H1 (cell line): ENCODE results near the gene COL4A2. TPM values are rescaled to one million over a fixed set of nuclear protein-coding genes. Genes with fewer than 3 reads are reported as not detected.

ENCODE experiments used
- CTCF ChIA-PET: fragments of 300-600 bp; sonication (Branson Sonifier 250); formaldehyde crosslinking; loops from one replicate; lab custom pipeline; 2021; ENCODE audit not compliant: partially characterized antibody; lab: Charles Lee
- POLR2A ChIA-PET: fragments of 300-600 bp; sonication (Branson Sonifier 250); formaldehyde crosslinking; loops from one replicate; lab custom pipeline; 2021; ENCODE audit warnings: inconsistent platforms; ENCODE audit not compliant: partially characterized antibody; lab: Charles Lee
- DNase-seq, 2 experiments: peaks; one replicate each; pipeline versions ENCODE4 v3.0.0 to v3.0.0-alpha.2; 2010 to 2022; ENCODE audit warnings: low spot score in 2 of 2, low read depth in 1 of 2, mixed read lengths in 1 of 2
- FAIRE-seq: peaks from 2 replicates; lab custom pipeline; 2011; peaks lifted over from hg19 to GRCh38; lab: Jason Lieb, UNC
- H2AFZ ChIP-seq: 2 replicates; pipeline ENCODE4 v1.8.1; 2012; ENCODE audit warnings: low read length, inconsistent platforms
- H2AK5ac ChIP-seq: 2 replicates; pipeline ENCODE4 v1.6.1; 2013; ENCODE audit warnings: low read depth, low read length
- H2BK120ac ChIP-seq: replicated peaks from 2 replicates; pipeline ENCODE3; 2013; ENCODE audit warnings: low read depth, low read length, inconsistent platforms
- H2BK12ac ChIP-seq: 2 replicates; pipeline ENCODE4 v1.6.1; 2013; ENCODE audit warnings: low read depth, low read length
- H2BK15ac ChIP-seq: 2 replicates; pipeline ENCODE4 v1.6.1; 2013; ENCODE audit warnings: low read length
- H2BK20ac ChIP-seq: 2 replicates; pipeline ENCODE4 v1.6.1; 2013; ENCODE audit warnings: low read length
- H2BK5ac ChIP-seq: 2 replicates; pipeline ENCODE4 v1.6.1; 2013; ENCODE audit warnings: low read depth, low read length
- H3K14ac ChIP-seq: 2 replicates; pipeline ENCODE4 v1.6.1; 2013; ENCODE audit warnings: inconsistent platforms; ENCODE audit not compliant: insufficient read length
- H3K18ac ChIP-seq: 2 replicates; pipeline ENCODE4 v1.6.1; 2013; ENCODE audit warnings: low read length; ENCODE audit errors: extremely low read depth
- H3K23ac ChIP-seq: 2 replicates; pipeline ENCODE4 v1.6.1; 2013; ENCODE audit warnings: inconsistent platforms; ENCODE audit not compliant: insufficient read length
- H3K23me2 ChIP-seq: 2 replicates; pipeline ENCODE4 v1.6.1; 2013; ENCODE audit warnings: low read depth, low read length
- H3K27ac ChIP-seq: 2 replicates; pipeline ENCODE4 v1.6.1; 2011; ENCODE audit warnings: low read depth, low read length, inconsistent platforms
- H3K27me3 ChIP-seq, 4 experiments: replicated peaks in 1 of 4; 1 replicate in 1 of 4; 2 replicates in 3 of 4; pipeline versions ENCODE4 v1.6.1 to v1.8.1; 2011 to 2013; ENCODE audit warnings: low read length in 3 of 4, mild to moderate bottlenecking in 3 of 4, inconsistent platforms in 2 of 4, mixed read lengths in 2 of 4, moderate library complexity in 1 of 4; ENCODE audit not compliant: control insufficient read depth in 3 of 4, insufficient read depth in 3 of 4; ENCODE audit errors: extremely low read depth in 1 of 4
- H3K36me3 ChIP-seq, 4 experiments: 2 replicates each; pipeline versions ENCODE4 v1.6.1 to v1.8.1; 2011 to 2013; ENCODE audit warnings: mild to moderate bottlenecking in 4 of 4, low read length in 3 of 4, moderate library complexity in 2 of 4, control low read depth in 1 of 4, inconsistent platforms in 1 of 4; ENCODE audit not compliant: insufficient read depth in 4 of 4, control insufficient read depth in 2 of 4
- H3K4ac ChIP-seq: replicated peaks from 2 replicates; pipeline ENCODE3; 2013; ENCODE audit warnings: low read length, low read depth, mixed read lengths, inconsistent platforms; ENCODE audit not compliant: insufficient read length
- H3K4me1 ChIP-seq, 4 experiments: replicated peaks in 1 of 4; 1 replicate in 1 of 4; 2 replicates in 3 of 4; pipeline versions ENCODE4 v1.6.1 to v1.8.1; 2011 to 2013; ENCODE audit warnings: low read length in 3 of 4, inconsistent platforms in 2 of 4, mixed read lengths in 1 of 4; ENCODE audit not compliant: insufficient read depth in 4 of 4, control insufficient read depth in 3 of 4
- H3K4me2 ChIP-seq, 2 experiments: 2 replicates each; pipeline versions ENCODE4 v1.6.1 to v1.8.1; 2011 to 2013; ENCODE audit warnings: low read depth in 2 of 2, low read length in 2 of 2, control low read depth in 1 of 2, inconsistent platforms in 1 of 2, mild to moderate bottlenecking in 1 of 2; ENCODE audit not compliant: insufficient read depth in 1 of 2
- H3K4me3 ChIP-seq, 4 experiments: fragments of 200-600, 300-600 bp in 1 of 4; sonication (generic), shearing (Covaris generic), sonication (Bioruptor Twin) in 1 of 4; 2 replicates each; pipeline versions ENCODE4 v1.5.1 to v1.8.1; 2011 to 2016; ENCODE audit warnings: low read length in 4 of 4, low read depth in 3 of 4, control low read depth in 2 of 4, inconsistent platforms in 2 of 4, mild to moderate bottlenecking in 2 of 4, mixed read lengths in 1 of 4, moderate library complexity in 1 of 4; ENCODE audit not compliant: insufficient read depth in 2 of 4; ENCODE audit errors: extremely low read depth in 1 of 4
- H3K56ac ChIP-seq: replicated peaks from 2 replicates; pipeline ENCODE3; 2013; ENCODE audit warnings: low read depth, mild to moderate bottlenecking, mixed read lengths, low read length, inconsistent platforms; ENCODE audit not compliant: insufficient read length
- H3K79me1 ChIP-seq: 2 replicates; pipeline ENCODE4 v1.6.1; 2013; ENCODE audit warnings: low read depth, low read length, control low read depth
- H3K79me2 ChIP-seq, 2 experiments: 2 replicates each; pipeline versions ENCODE4 v1.6.1 to v1.8.1; 2012 to 2013; ENCODE audit warnings: low read length in 2 of 2, mild to moderate bottlenecking in 2 of 2, inconsistent platforms in 1 of 2; ENCODE audit not compliant: insufficient read depth in 2 of 2, control insufficient read depth in 1 of 2
- H3K9ac ChIP-seq, 4 experiments: replicated peaks in 1 of 4; 1 replicate in 1 of 4; 2 replicates in 3 of 4; pipeline versions ENCODE4 v1.6.1 to v1.8.1; 2011 to 2013; ENCODE audit warnings: low read depth in 3 of 4, low read length in 3 of 4, control low read depth in 2 of 4, mild to moderate bottlenecking in 2 of 4, moderate library complexity in 2 of 4, inconsistent platforms in 1 of 4; ENCODE audit errors: extremely low read depth in 1 of 4
- H3K9me3 ChIP-seq, 2 experiments: 2 replicates each; pipeline versions ENCODE4 v1.6.1 to v1.8.1; 2012 to 2013; ENCODE audit warnings: mild to moderate bottlenecking in 2 of 2, moderate library complexity in 2 of 2, control low read depth in 1 of 2, inconsistent platforms in 1 of 2, low read depth in 1 of 2, low read length in 1 of 2, mixed read lengths in 1 of 2; ENCODE audit not compliant: insufficient read depth in 2 of 2
- H4K20me1 ChIP-seq, 2 experiments: replicated peaks in 1 of 2; 2 replicates each; pipeline versions ENCODE3 to v1.8.1; 2011 to 2013; ENCODE audit warnings: inconsistent platforms in 2 of 2, low read length in 2 of 2, mild to moderate bottlenecking in 1 of 2; ENCODE audit not compliant: insufficient read depth in 2 of 2, control insufficient read depth in 1 of 2
- H4K5ac ChIP-seq: 2 replicates; pipeline ENCODE4 v1.6.1; 2013; ENCODE audit warnings: low read length, low read depth, mixed read lengths, inconsistent platforms; ENCODE audit not compliant: insufficient read length
- H4K8ac ChIP-seq: 2 replicates; pipeline ENCODE4 v1.8.0; 2013; ENCODE audit warnings: mild to moderate bottlenecking, moderate library complexity, low read length, inconsistent platforms; ENCODE audit not compliant: insufficient read depth; ENCODE audit errors: extremely low read depth
- H4K91ac ChIP-seq: replicated peaks from 2 replicates; pipeline ENCODE3; 2013; ENCODE audit warnings: low read length, mixed read lengths, inconsistent platforms; ENCODE audit not compliant: insufficient read length
- BCL11A ChIP-seq, 2 experiments: IDR thresholded peaks; one replicate each; pipeline ENCODE4 v1.6.1; 2011; ENCODE audit warnings: low read depth in 2 of 2, low read length in 2 of 2, mild to moderate bottlenecking in 2 of 2
- CHD1 ChIP-seq: IDR thresholded peaks from 2 replicates; pipeline ENCODE4 v1.6.1; 2012; ENCODE audit warnings: low read depth, low read length, improper control_type of control experiment
- CTBP2 ChIP-seq: IDR thresholded peaks from 2 replicates; pipeline ENCODE4 v1.7.0; 2011; ENCODE audit warnings: borderline replicate concordance, mild to moderate bottlenecking, moderate library complexity, mixed read lengths, low read length; ENCODE audit not compliant: insufficient read depth, insufficient read length
- EP300 ChIP-seq, 2 experiments: IDR thresholded peaks; 1 replicate in 1 of 2; 2 replicates in 1 of 2; pipeline ENCODE4 v1.6.1; 2011 to 2012; ENCODE audit warnings: low read depth in 2 of 2, low read length in 2 of 2, mild to moderate bottlenecking in 2 of 2, borderline replicate concordance in 1 of 2, inconsistent platforms in 1 of 2, moderate library complexity in 1 of 2
- JUN ChIP-seq: IDR thresholded peaks from 2 replicates; pipeline ENCODE4 v1.6.1; 2011; ENCODE audit warnings: low read depth, mild to moderate bottlenecking, improper control_type of control experiment, low read length
- RAD21 ChIP-seq, 2 experiments: IDR thresholded peaks in 1 of 2; conservative IDR thresholded peaks in 1 of 2; 2 replicates each; pipeline ENCODE4 v1.6.1; 2011; ENCODE audit warnings: low read depth in 2 of 2, low read length in 2 of 2, improper control_type of control experiment in 1 of 2, inconsistent platforms in 1 of 2, mild to moderate bottlenecking in 1 of 2, moderate library complexity in 1 of 2
- RFX5 ChIP-seq: IDR thresholded peaks from 2 replicates; pipeline ENCODE4 v1.6.1; 2011; ENCODE audit warnings: low read depth, low read length, improper control_type of control experiment, borderline replicate concordance
- SP1 ChIP-seq: IDR thresholded peaks from 2 replicates; pipeline ENCODE4 v1.6.1; 2011; ENCODE audit warnings: low read depth, low read length
- SUZ12 ChIP-seq: fragments of 200-600 bp; sonication (generic); IDR thresholded peaks from 2 replicates; pipeline ENCODE4 v1.6.1; 2012; ENCODE audit warnings: mild to moderate bottlenecking, inconsistent platforms, low read length, moderate library complexity, mixed read lengths
- TAF1 ChIP-seq: IDR thresholded peaks from 2 replicates; pipeline ENCODE4 v1.6.1; 2011; ENCODE audit warnings: mild to moderate bottlenecking, low read depth, low read length
- TCF12 ChIP-seq: IDR thresholded peaks from 2 replicates; pipeline ENCODE4 v1.6.1; 2011; ENCODE audit warnings: low read depth, mild to moderate bottlenecking, low read length
- WGBS, 2 experiments: shearing (Covaris generic) in 1 of 2; methylation state at CpG; one replicate each; pipeline versions ENCODE4 v1.1.6 to v1.1.7; 2013 to 2015; ENCODE audit warnings: low lambda C conversion rate in 2 of 2, mixed read lengths in 2 of 2, inconsistent platforms in 1 of 2, low coverage in 1 of 2, missing lambda C conversion rate in 1 of 2; ENCODE audit not compliant: insufficient replicate concordance in 2 of 2, insufficient coverage in 1 of 2, insufficient read length in 1 of 2; ENCODE audit errors: extremely low coverage in 1 of 2, missing lambda C conversion rate in 1 of 2; 5-methylcytosine and 5-hydroxymethylcytosine counted together
- polyA plus RNA-seq, 7 experiments: library from polyadenylated mRNA; depleted of rRNA in 3 of 7; stranded (reverse) in 5 of 7; unstranded in 2 of 7; fragments of >200 nt in 5 of 7; fragments of 200-250 nt in 2 of 7; gene quantifications; 1 replicate in 5 of 7; 2 replicates in 1 of 7; 4 replicates in 1 of 7; pipeline versions ENCODE4 v1.2.1 to v1.2.3, GENCODE V29; 2011 to 2013; ENCODE audit warnings: missing spikeins in 2 of 7, mixed read lengths in 2 of 7
- total RNA-seq: library from RNA; stranded (reverse); fragmentation: NEBNext Ultra II Directional; extraction: Animal tissue kit (Norgen Biotek cat#: 25700); gene quantifications from 2 replicates; pipeline ENCODE4 v1.2.1, GENCODE V29; 2021

Gene COL4A2
- total and polyA plus RNA-seq, 2 of the 8 experiments (the other 6 are each of a cell fraction or from before 2014, with no cell fraction given), result 80.4 to 87.3 TPM

- peak overlapping the region; percentile 99 for H3K4ac ChIP-seq
- no peaks in the 10 kb centered on the region for H3K9me3 ChIP-seq
- DNase-seq, result peak; percentile 77 to 92
- peak overlapping the region in 1 of 4 experiments; percentile 14; a peak in 2 of 7 replicates for H3K9ac ChIP-seq
- H3K56ac ChIP-seq, result peak overlapping the region; percentile 43
- peak overlapping the region; percentile 71; the same call in 1 of the 2 replicates for H3K27ac ChIP-seq
- H4K5ac ChIP-seq, result peak overlapping the region; percentile 73
- 32% methylated on average over 9 of the region's 9 CpGs; no CpG with 5 or more reads in 1 of the 2 experiments for WGBS, 2 experiments
- peak overlapping the region; percentile 91 for H3K18ac ChIP-seq
- peak; percentile 19 for FAIRE-seq
- H2BK20ac ChIP-seq, result peak overlapping the region; percentile 99
- H3K79me1 ChIP-seq, result no peaks in the 10 kb centered on the region; the same call in 1 of the 2 replicates
- no peaks in the 10 kb centered on the region for H3K27me3 ChIP-seq
- H2AFZ ChIP-seq, result no peak overlapping the region
- H3K23me2 ChIP-seq, result no peaks in the 10 kb centered on the region
- ChIA-PET CTCF (interaction anchor here (1.0 to 2.0 kb wide), 5 partner anchors 9 to 108 kb away, joined by 3 to 9 read pairs (median 4); no protein-coding TSS in a partner anchor), POLR2A (interaction anchor here (0.8 to 1.9 kb wide), 7 partner anchors 10 to 265 kb away, joined by 3 to 9 read pairs (median 3); partner anchors contain the start of gene NAXD)
- no peak overlapping the region for H3K23ac ChIP-seq
- peak overlapping the region; percentile 97 for H2BK5ac ChIP-seq
- peak overlapping the region; percentile 89 for H2BK12ac ChIP-seq
- no peak overlapping the region; a peak in 1 of 8 replicates for H3K4me3 ChIP-seq
- H3K36me3 ChIP-seq, result peaks cover 0 to 27% (median 5%) of the 10 kb centered on the region in 4 experiments; a peak in 3 of 8 replicates
- peak overlapping the region; percentile 93 for H4K91ac ChIP-seq
- peak overlapping the region; percentile 39 for H2BK120ac ChIP-seq
- H3K79me2 ChIP-seq, result no peaks in the 10 kb centered on the region
- no peak overlapping the region for H2BK15ac ChIP-seq
- peaks cover 13 to 29% (median 22%) of the 10 kb centered on the region in 4 experiments for H3K4me1 ChIP-seq
- H3K4me2 ChIP-seq, result peak overlapping the region; percentile 25 to 32
- no peak overlapping the region for H3K14ac ChIP-seq
- H2AK5ac ChIP-seq, result peak overlapping the region; percentile 96; the same call in 1 of the 2 replicates
- H4K20me1 ChIP-seq, result no peaks in the 10 kb centered on the region
- peak overlapping the region; percentile 87; the same call in 1 of the 2 replicates for H4K8ac ChIP-seq
- no peak for TF ChIP-seq TAF1
- TF ChIP-seq CHD1, result no peak
- no peak for TF ChIP-seq JUN
- TF ChIP-seq CTBP2, result peak; percentile 94
- TF ChIP-seq SP1, result peak; percentile 76
- no peak for TF ChIP-seq RFX5
- no peak for TF ChIP-seq SUZ12
- peak in 1 of 2 experiments; percentile 93; a peak in 1 of 3 replicates for TF ChIP-seq EP300 (IDR thresholded peaks at IDR 0.05; ENCODE audit: borderline replicate concordance in 1 of 2, low read depth in 2 of 2, low read length in 2 of 2)
- peak; percentile 53 to 69 for TF ChIP-seq BCL11A (IDR thresholded peaks at IDR 0.05; ENCODE audit: low read depth in 2 of 2, low read length in 2 of 2)
- TF ChIP-seq RAD21 (IDR thresholded peaks at IDR 0.05 in 1 of 2, conservative IDR thresholded peaks at IDR 0.05 in 1 of 2; ENCODE audit: low read depth in 2 of 2, low read length in 2 of 2), result no peak
- TF ChIP-seq TCF12, result peak; percentile 90; the same call in 1 of the 2 replicates
Observed at GRCh38 chr13:110485604-110486003, 178.5 kb downstream of the COL4A2 start.
